Esophagus muscularis mucosa (tissue), 4 donors: ENCODE results near the gene CADM3. TPM values are rescaled to one million over a fixed set of nuclear protein-coding genes. Genes with fewer than 3 reads are reported as not detected.

Source experiments
- DNase-seq: peaks from one replicate; pipeline ENCODE4 v3.0.0-alpha.2; 2017; ENCODE audit errors: extremely low spot score
- H3K27ac ChIP-seq, 4 donors: fragments of 200-600 bp; sonication (generic); replicated peaks in 1 of 4; 1 replicate in 3 of 4; 2 replicates in 1 of 4; pipeline ENCODE4 v1.5.1; 2016 to 2019; ENCODE audit warnings: mild to moderate bottlenecking in 1 of 4
- H3K27me3 ChIP-seq, 4 donors: fragments of 200-600 bp; sonication (generic); one replicate each; pipeline versions ENCODE4 v1.5.1 to v1.6.0; 2016 to 2019
- H3K36me3 ChIP-seq, 4 donors: fragments of 200-600 bp; sonication (generic); one replicate each; pipeline ENCODE4 v1.5.1; 2016 to 2019
- H3K4me1 ChIP-seq, 4 donors: fragments of 200-600 bp; sonication (generic); one replicate each; pipeline ENCODE4 v1.5.1; 2016 to 2019
- H3K4me3 ChIP-seq, 4 donors: fragments of 200-600 bp; sonication (generic); 1 replicate in 2 of 4; 2 replicates in 2 of 4; pipeline ENCODE4 v1.5.1; 2016 to 2019; ENCODE audit warnings: mild to moderate bottlenecking in 4 of 4, moderate library complexity in 1 of 4
- H3K9me3 ChIP-seq, 4 donors: fragments of 200-600 bp; sonication (generic); 1 replicate in 3 of 4; 2 replicates in 1 of 4; pipeline ENCODE4 v1.5.1; 2016 to 2019
- CTCF ChIP-seq, 3 experiments: fragments of 200-600 bp in 2 of 3; fragments of 450-650 bp in 1 of 3; sonication (generic) in 2 of 3; IDR thresholded peaks; one replicate each; pipeline ENCODE4 v1.5.1; 2017 to 2019; ENCODE audit warnings: antibody characterized with exemption in 3 of 3, mild to moderate bottlenecking in 2 of 3, moderate library complexity in 1 of 3
- EP300 ChIP-seq: sonication (generic); formaldehyde crosslinking; IDR thresholded peaks from one replicate; pipeline ENCODE4 v1.6.1; 2017; ENCODE audit warnings: antibody characterized with exemption
- POLR2A ChIP-seq: fragments of 450-650 bp; IDR thresholded peaks from one replicate; pipeline ENCODE4 v1.6.1; 2017; ENCODE audit warnings: antibody characterized with exemption, moderate library complexity, mild to moderate bottlenecking, low read depth
- POLR2AphosphoS5 ChIP-seq, 2 donors: sonication (generic); formaldehyde crosslinking; IDR thresholded peaks; one replicate each; pipeline ENCODE4 v1.6.1; 2017; ENCODE audit warnings: antibody characterized with exemption in 2 of 2
- WGBS: methylation state at CpG from one replicate; pipeline ENCODE4 v1.1.5; 2018; 5-methylcytosine and 5-hydroxymethylcytosine counted together
- intact Hi-C: fragments of 100-400 bp; cut with DNase I; formaldehyde crosslinking; loops from one replicate; pipeline ENCODE4 v1.15.1; 2023
- total RNA-seq, 4 donors: library from RNA; depleted of rRNA; stranded (reverse); fragments of >200 nt; gene quantifications; one replicate each; pipeline versions ENCODE4 v1.1.0 to v1.2.1, GENCODE V29; 2016

The CADM3 gene
- total RNA-seq, 4 donors from 2014 or later, result 10.8 to 24.7 (median 20.4) TPM

- DNase-seq, result no peak
- 85% methylated on average over 2 of the region's 2 CpGs for WGBS
- Histone ChIP-seq H3K27ac (no peak overlapping the region), H3K36me3 (no peaks in the 10 kb centered on the region), H3K9me3 (no peaks in the 10 kb centered on the region), H3K27me3 (peaks cover 0 to 38% (median 0%) of the 10 kb centered on the region in 4 donors), H3K4me1 (peaks cover 7 to 18% (median 12%) of the 10 kb centered on the region in 4 donors), H3K4me3 (no peak overlapping the region)
- intact Hi-C loops, result no loop called here
- TF ChIP-seq POLR2AphosphoS5 (IDR thresholded peaks at IDR 0.05) (no peak), CTCF (IDR thresholded peaks at IDR 0.05) (no peak)
Observed at GRCh38 chr1:159184201-159184600, 12.8 kb downstream of the CADM3 start.

GRCh38 chr1:159185121-159185520 is 13.7 kb downstream of the CADM3 start:
- no peak for TF ChIP-seq POLR2A
- TF ChIP-seq POLR2AphosphoS5 (IDR thresholded peaks at IDR 0.05), result no peak
- TF ChIP-seq EP300, result no peak
- TF ChIP-seq CTCF (IDR thresholded peaks at IDR 0.05), result no peak
- Histone ChIP-seq H3K36me3 (no peaks in the 10 kb centered on the region), H3K9me3 (no peaks in the 10 kb centered on the region), H3K27ac (no peak overlapping the region), H3K27me3 (peaks cover 0 to 45% (median 0%) of the 10 kb centered on the region in 4 donors), H3K4me1 (peaks cover 7 to 18% (median 12%) of the 10 kb centered on the region in 4 donors), H3K4me3 (no peak overlapping the region)
- WGBS, result 91% methylated on average over 5 of the region's 5 CpGs
- DNase-seq, result no peak
- intact Hi-C loops, result no loop called here

- H3K4me1 ChIP-seq, result peaks cover 7 to 18% (median 12%) of the 10 kb centered on the region in 4 donors
- no peak for DNase-seq
- no peaks in the 10 kb centered on the region for H3K9me3 ChIP-seq
- no peaks in the 10 kb centered on the region for H3K36me3 ChIP-seq
- no peak overlapping the region for H3K27ac ChIP-seq
- TF ChIP-seq EP300 (no peak), CTCF (IDR thresholded peaks at IDR 0.05) (no peak)
- no peak overlapping the region for H3K4me3 ChIP-seq
- intact Hi-C loops, result no loop called here
- WGBS, result 47% methylated on average over 3 of the region's 3 CpGs
- H3K27me3 ChIP-seq, result peaks cover 0 to 37% (median 0%) of the 10 kb centered on the region in 4 donors
Observed at GRCh38 chr1:159187033-159187432, 15.6 kb downstream of the CADM3 start.

- TF ChIP-seq POLR2AphosphoS5 (IDR thresholded peaks at IDR 0.05), result no peak
- TF ChIP-seq CTCF (IDR thresholded peaks at IDR 0.05), result no peak
- no peak for TF ChIP-seq EP300
- TF ChIP-seq POLR2A, result no peak
- intact Hi-C loops, result no loop called here
- 30% methylated on average over 14 of the region's 14 CpGs for WGBS
- peaks cover 7 to 18% (median 12%) of the 10 kb centered on the region in 4 donors for H3K4me1 ChIP-seq
- H3K27ac ChIP-seq, result peak overlapping the region in 2 of 4 donors; percentile 26 to 27
- no peaks in the 10 kb centered on the region for H3K36me3 ChIP-seq
- peak overlapping the region; percentile 40 to 56 (median 44) for H3K4me3 ChIP-seq
- H3K9me3 ChIP-seq, result no peaks in the 10 kb centered on the region
- peaks cover 0 to 40% (median 0%) of the 10 kb centered on the region in 4 donors for H3K27me3 ChIP-seq
- no peak for DNase-seq
Observed at GRCh38 chr1:159187647-159188374, 16.4 kb downstream of the CADM3 start.

GRCh38 chr1:159188375-159188788 is 17.0 kb downstream of the CADM3 start:
- H3K9me3 ChIP-seq, result no peaks in the 10 kb centered on the region
- H3K27me3 ChIP-seq, result peaks cover 0 to 40% (median 0%) of the 10 kb centered on the region in 4 donors
- intact Hi-C loops, result no loop called here
- 1% methylated on average over 24 of the region's 24 CpGs for WGBS
- H3K4me3 ChIP-seq, result peak overlapping the region; percentile 40 to 56 (median 44)
- H3K36me3 ChIP-seq, result peaks cover 0 to 4% (median 0%) of the 10 kb centered on the region in 4 donors
- peaks cover 7 to 18% (median 12%) of the 10 kb centered on the region in 4 donors for H3K4me1 ChIP-seq
- TF ChIP-seq CTCF (IDR thresholded peaks at IDR 0.05) (no peak), EP300 (no peak), POLR2AphosphoS5 (IDR thresholded peaks at IDR 0.05) (no peak), POLR2A (no peak)
- peak overlapping the region in 2 of 4 donors; percentile 26 to 27 for H3K27ac ChIP-seq
- no peak for DNase-seq
